Measurements from ENCODE around the gene PA2G4. TPM values are rescaled to one million over a fixed set of nuclear protein-coding genes. Genes with fewer than 3 reads are reported as not detected.
"Not testable (repeated sequence)": the region's sequence is repeated elsewhere in the genome, so short reads cannot be mapped to it uniquely, and the experiment has no call there.

PA2G4 gene
- total RNA-seq, 2 experiments from 2014 or later, result 51.0 to 61.0 TPM

DNA sequence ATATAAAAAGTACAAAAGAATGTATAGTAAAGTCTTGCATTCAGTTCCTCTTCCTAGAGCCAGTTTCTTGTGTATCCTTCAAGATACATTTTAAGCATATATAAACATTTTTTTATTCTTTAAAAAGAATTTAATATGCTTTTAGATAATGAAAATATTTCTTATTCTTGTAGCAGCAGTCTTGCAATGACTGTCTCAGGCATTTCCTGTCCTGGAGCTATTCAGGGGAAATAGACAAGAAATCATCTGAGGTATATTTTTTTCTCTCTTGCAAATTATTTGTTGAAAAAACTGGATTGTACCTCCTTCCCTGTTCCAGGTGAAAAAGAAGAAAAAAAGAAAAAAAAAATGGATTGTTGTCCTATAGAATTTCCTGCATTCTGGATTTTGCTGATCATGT is 41.4 kb upstream of the PA2G4 start:
- Histone ChIP-seq H3K27me3 (ENCODE audit: control insufficient read depth in 1 of 2, insufficient read depth in 2 of 2, low read length in 2 of 2) (no peaks in the 10 kb centered on the region), H3K4me3 (ENCODE audit: low read length) (no peak overlapping the region), H3K27ac (ENCODE audit: low read depth in 1 of 2, low read length in 2 of 2) (no peak overlapping the region), H3K9me3 (ENCODE audit: control insufficient read depth in 1 of 2, insufficient read depth in 1 of 2, low read length in 2 of 2) (no peaks in the 10 kb centered on the region), H3K4me1 (ENCODE audit: insufficient read depth, low read length) (no peaks in the 10 kb centered on the region), H3K36me3 (ENCODE audit: insufficient read depth, low read length) (no peaks in the 10 kb centered on the region)
- DNase-seq (no peak), ATAC-seq (ENCODE audit: poor library complexity) (no peak)
- no peaks in the 10 kb centered on the region for H3K4me1 Mint-ChIP-seq (ENCODE audit: low read depth)
- ChIA-PET POLR2A (no interaction called here), CTCF (no interaction called here)
- no peaks in the 10 kb centered on the region for H3K9me3 Mint-ChIP-seq
- no peak overlapping the region for H3K27ac Mint-ChIP-seq
- no peaks in the 10 kb centered on the region for H3K36me3 Mint-ChIP-seq (ENCODE audit: low read depth)
- H3K4me3 Mint-ChIP-seq, result no peak overlapping the region
- TF ChIP-seq, protein P1, sequence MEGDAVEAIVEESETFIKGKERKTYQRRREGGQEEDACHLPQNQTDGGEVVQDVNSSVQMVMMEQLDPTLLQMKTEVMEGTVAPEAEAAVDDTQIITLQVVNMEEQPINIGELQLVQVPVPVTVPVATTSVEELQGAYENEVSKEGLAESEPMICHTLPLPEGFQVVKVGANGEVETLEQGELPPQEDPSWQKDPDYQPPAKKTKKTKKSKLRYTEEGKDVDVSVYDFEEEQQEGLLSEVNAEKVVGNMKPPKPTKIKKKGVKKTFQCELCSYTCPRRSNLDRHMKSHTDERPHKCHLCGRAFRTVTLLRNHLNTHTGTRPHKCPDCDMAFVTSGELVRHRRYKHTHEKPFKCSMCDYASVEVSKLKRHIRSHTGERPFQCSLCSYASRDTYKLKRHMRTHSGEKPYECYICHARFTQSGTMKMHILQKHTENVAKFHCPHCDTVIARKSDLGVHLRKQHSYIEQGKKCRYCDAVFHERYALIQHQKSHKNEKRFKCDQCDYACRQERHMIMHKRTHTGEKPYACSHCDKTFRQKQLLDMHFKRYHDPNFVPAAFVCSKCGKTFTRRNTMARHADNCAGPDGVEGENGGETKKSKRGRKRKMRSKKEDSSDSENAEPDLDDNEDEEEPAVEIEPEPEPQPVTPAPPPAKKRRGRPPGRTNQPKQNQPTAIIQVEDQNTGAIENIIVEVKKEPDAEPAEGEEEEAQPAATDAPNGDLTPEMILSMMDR (IDR thresholded peaks at IDR 0.05), result no peak
- intact Hi-C loops (cut with DNase I, micrococcal nuclease), result no loop called here
- H3K27me3 Mint-ChIP-seq, result no peaks in the 10 kb centered on the region

DNA sequence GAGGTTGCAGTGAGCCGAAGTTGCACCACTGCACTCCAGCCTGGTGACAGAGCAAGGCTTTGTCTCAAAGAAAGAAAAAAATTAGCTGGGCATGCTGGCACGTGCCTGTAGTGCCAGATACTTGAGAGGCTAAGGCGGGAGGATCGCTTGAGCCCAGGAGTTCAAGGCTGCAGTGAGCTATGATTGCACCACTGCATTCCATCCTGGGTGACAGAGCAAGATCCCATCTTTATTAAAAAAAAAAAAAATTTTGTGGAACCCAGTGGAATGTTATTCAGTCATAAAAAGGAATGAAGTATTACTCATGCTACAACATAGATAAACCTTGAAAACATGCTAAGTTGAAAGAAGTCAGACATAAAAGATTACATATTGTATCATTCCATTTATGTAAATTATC is 32.7 kb upstream of the PA2G4 start:
- no peaks in the 10 kb centered on the region for H3K36me3 Mint-ChIP-seq (ENCODE audit: low read depth)
- H3K9me3 Mint-ChIP-seq, result no peaks in the 10 kb centered on the region
- no peaks in the 10 kb centered on the region for H3K27me3 Mint-ChIP-seq
- no peaks in the 10 kb centered on the region for H3K4me1 Mint-ChIP-seq (ENCODE audit: low read depth)
- Histone ChIP-seq H3K27ac (ENCODE audit: low read depth in 1 of 2, low read length in 2 of 2) (no peak overlapping the region), H3K27me3 (ENCODE audit: control insufficient read depth in 1 of 2, insufficient read depth in 2 of 2, low read length in 2 of 2) (no peaks in the 10 kb centered on the region), H3K4me1 (ENCODE audit: insufficient read depth, low read length) (no peaks in the 10 kb centered on the region), H3K36me3 (ENCODE audit: insufficient read depth, low read length) (no peaks in the 10 kb centered on the region), H3K4me3 (ENCODE audit: low read length) (no peak overlapping the region), H3K9me3 (ENCODE audit: control insufficient read depth in 1 of 2, insufficient read depth in 1 of 2, low read length in 2 of 2) (no peaks in the 10 kb centered on the region)
- POLR2A ChIA-PET, result no interaction called here
- CTCF ChIA-PET, result no interaction called here
- ATAC-seq (ENCODE audit: poor library complexity), result no peak
- DNase-seq, result no peak
- TF ChIP-seq, protein P1 (IDR thresholded peaks at IDR 0.05), result no peak
- H3K27ac Mint-ChIP-seq, result no peak overlapping the region
- intact Hi-C loops (cut with DNase I, micrococcal nuclease), result no loop called here
- H3K4me3 Mint-ChIP-seq, result no peak overlapping the region

DNA sequence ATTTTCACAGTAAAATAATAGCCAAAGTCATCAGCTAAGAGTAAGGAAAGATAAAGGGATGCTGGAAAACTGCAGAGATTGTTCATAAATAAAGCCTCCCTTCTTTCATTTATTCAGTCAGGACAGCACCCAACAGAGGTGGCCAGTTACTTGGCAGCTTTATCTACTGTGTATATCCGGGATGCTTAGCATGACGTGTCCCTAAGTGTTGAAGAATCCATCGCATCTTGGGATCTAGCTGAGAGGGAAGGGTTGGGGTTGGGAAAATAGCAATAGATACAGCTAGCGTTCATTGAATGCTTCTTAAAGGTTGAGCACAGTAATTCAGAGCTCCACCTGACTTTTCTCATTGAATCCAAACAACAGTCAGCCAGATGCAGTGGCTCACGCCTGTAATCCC is 30.0 kb upstream of the PA2G4 start:
- H3K36me3 Mint-ChIP-seq (ENCODE audit: low read depth), result no peaks in the 10 kb centered on the region
- intact Hi-C loops (cut with DNase I, micrococcal nuclease), result no loop called here
- Histone ChIP-seq H3K9me3 (ENCODE audit: control insufficient read depth in 1 of 2, insufficient read depth in 1 of 2, low read length in 2 of 2) (no peaks in the 10 kb centered on the region), H3K27me3 (ENCODE audit: control insufficient read depth in 1 of 2, insufficient read depth in 2 of 2, low read length in 2 of 2) (no peaks in the 10 kb centered on the region), H3K4me3 (ENCODE audit: low read length) (no peak overlapping the region), H3K4me1 (ENCODE audit: insufficient read depth, low read length) (peaks cover 7% of the 10 kb centered on the region), H3K27ac (ENCODE audit: low read depth in 1 of 2, low read length in 2 of 2) (no peak overlapping the region), H3K36me3 (ENCODE audit: insufficient read depth, low read length) (no peaks in the 10 kb centered on the region)
- H3K4me3 Mint-ChIP-seq, result no peak overlapping the region
- H3K9me3 Mint-ChIP-seq, result no peaks in the 10 kb centered on the region
- TF ChIP-seq, protein P1 (IDR thresholded peaks at IDR 0.05), result no peak
- no peak for ATAC-seq (ENCODE audit: poor library complexity)
- H3K4me1 Mint-ChIP-seq (ENCODE audit: low read depth), result peaks cover 5% of the 10 kb centered on the region
- H3K27me3 Mint-ChIP-seq, result no peaks in the 10 kb centered on the region
- POLR2A ChIA-PET, result no interaction called here
- CTCF ChIA-PET, result no interaction called here
- DNase-seq, result no peak
- H3K27ac Mint-ChIP-seq, result no peak overlapping the region

- H3K27ac Mint-ChIP-seq; intact Hi-C loops (cut with DNase I, micrococcal nuclease); DNase-seq; ATAC-seq (ENCODE audit: poor library complexity); H3K4me3 ChIP-seq (ENCODE audit: low read length); H3K36me3 ChIP-seq (ENCODE audit: insufficient read depth, low read length); H3K9me3 Mint-ChIP-seq; H3K9me3 ChIP-seq (ENCODE audit: control insufficient read depth in 1 of 2, insufficient read depth in 1 of 2, low read length in 2 of 2); H3K27ac ChIP-seq (ENCODE audit: low read depth in 1 of 2, low read length in 2 of 2); H3K36me3 Mint-ChIP-seq (ENCODE audit: low read depth): not testable (repeated sequence)
- peak overlapping the region; percentile 87 for H3K4me3 Mint-ChIP-seq
- ChIA-PET POLR2A (interaction anchor here (0.9 to 2.1 kb wide), 2 partner anchors 26 to 40 kb away, joined by 7 to 11 read pairs; partner anchors contain the start of genes PA2G4 and ZC3H10), CTCF (interaction anchor here (1.8 to 5.1 kb wide), 3 partner anchors 26 to 48 kb away, joined by 4 to 32 read pairs (median 6); partner anchors contain the start of gene PA2G4)
- peaks cover 14% of the 10 kb centered on the region for H3K4me1 Mint-ChIP-seq (ENCODE audit: low read depth)
- H3K4me1 ChIP-seq (ENCODE audit: insufficient read depth, low read length), result peaks cover 21% of the 10 kb centered on the region
- H3K27me3 ChIP-seq (ENCODE audit: control insufficient read depth in 1 of 2, insufficient read depth in 2 of 2, low read length in 2 of 2), result peaks cover 9 to 14% of the 10 kb centered on the region in 2 experiments
- H3K27me3 Mint-ChIP-seq, result peaks cover 17% of the 10 kb centered on the region
Measured at GRCh38 chr12:56077966-56078365, 26.4 kb upstream of the PA2G4 start.
